COLO829 (cell line): ENCODE data around the gene SPAAR.

Source experiments
- DNase-seq: peaks from one replicate; pipeline ENCODE4 v3.0.0; 2012; ENCODE audit warnings: low spot score

Gene SPAAR

GRCh38 chr9:35948901-35949318 lies 39.6 kb downstream of the SPAAR start:
- DNase-seq, result no peak

- no peak for DNase-seq
Measured at GRCh38 chr9:35951736-35952135, 42.4 kb downstream of the SPAAR start.

GRCh38 chr9:35952526-35953191 lies 43.4 kb downstream of the SPAAR start:
- DNase-seq, result no peak

GRCh38 chr9:35954942-35955546 lies 45.8 kb downstream of the SPAAR start:
- DNase-seq, result peak; percentile 63

- no peak for DNase-seq
Measured at GRCh38 chr9:35956651-35957050, 47.4 kb downstream of the SPAAR start.

GRCh38 chr9:35958104-35958837 lies 49.0 kb downstream of the SPAAR start, which contains the start of gene OR2S2:
OR2S2 (minus strand) TSS chr9:35958154; CDS start chr9:35958098, 56 bp downstream.
- DNase-seq, result no peak

- no peak for DNase-seq
Measured at GRCh38 chr9:35960039-35960655, 50.9 kb downstream of the SPAAR start.
